ENCODE measurements around the gene PPP4R4. TPM values are rescaled to one million over a fixed set of nuclear protein-coding genes. Genes with fewer than 3 reads are reported as not detected.
A peak's percentile ranks its signal among the peaks of the same experiment; 100 is the strongest.
"Not testable (repeated sequence)": the region's sequence is repeated elsewhere in the genome, so short reads cannot be mapped to it uniquely, and the experiment has no call there.

PPP4R4 gene
- total and polyA plus RNA-seq, 8 donors: 0.43 to 3.7 (median 0.62) TPM

- intact Hi-C loops (cut with DNase I): no loop called here
Measured at GRCh38 chr14:94144765-94145164, 29.4 kb upstream of the PPP4R4 start.

GRCh38 chr14:94145902-94146527, 28.1 kb upstream of the PPP4R4 start:
- no peaks in the 10 kb centered on the region for H3K9me3 ChIP-seq
- no peak overlapping the region for H3K27ac ChIP-seq
- H3K27me3 ChIP-seq: no peaks in the 10 kb centered on the region
- ATAC-seq (no peak), DNase-seq (no peak)
- no peak overlapping the region for H3K4me3 ChIP-seq
- no peaks in the 10 kb centered on the region for H3K36me3 ChIP-seq
- H3K4me1 ChIP-seq: peaks cover 0 to 7% of the 10 kb centered on the region in 2 donors
- TF ChIP-seq CTCF (IDR thresholded peaks at IDR 0.05): no peak
- intact Hi-C loops (cut with DNase I): no loop called here

More at GRCh38 chr14:94144765-94145164, 29.4 kb upstream of the PPP4R4 start:
- Histone ChIP-seq H3K4me3 (no peak overlapping the region), H3K27me3 (no peaks in the 10 kb centered on the region), H3K27ac (no peak overlapping the region), H3K36me3 (no peaks in the 10 kb centered on the region), H3K9me3 (no peaks in the 10 kb centered on the region), H3K4me1 (peaks cover 0 to 7% of the 10 kb centered on the region in 2 donors)
- TF ChIP-seq CTCF (IDR thresholded peaks at IDR 0.05): no peak
- ATAC-seq: no peak
- DNase-seq: peak in 1 of 4 donors; percentile 54

- ATAC-seq: no peak
- intact Hi-C loops (cut with DNase I): no loop called here
- Histone ChIP-seq H3K9me3 (no peaks in the 10 kb centered on the region), H3K27me3 (no peaks in the 10 kb centered on the region), H3K27ac (no peak overlapping the region), H3K4me1 (peaks cover 0 to 7% of the 10 kb centered on the region in 2 donors), H3K4me3 (no peak overlapping the region), H3K36me3 (no peaks in the 10 kb centered on the region)
- no peak for TF ChIP-seq CTCF (IDR thresholded peaks at IDR 0.05)
- DNase-seq: no peak
Measured at GRCh38 chr14:94152676-94153075, 21.4 kb upstream of the PPP4R4 start.

- no peaks in the 10 kb centered on the region for H3K36me3 ChIP-seq
- DNase-seq: no peak
- no peak overlapping the region for H3K27ac ChIP-seq
- peaks cover 0 to 7% of the 10 kb centered on the region in 2 donors for H3K4me1 ChIP-seq
- intact Hi-C loops (cut with DNase I): no loop called here
- H3K27me3 ChIP-seq: peaks cover 0 to 3% of the 10 kb centered on the region in 2 donors
- H3K9me3 ChIP-seq: no peaks in the 10 kb centered on the region
- no peak for TF ChIP-seq CTCF (IDR thresholded peaks at IDR 0.05)
- ATAC-seq: no peak
- H3K4me3 ChIP-seq: no peak overlapping the region
Measured at GRCh38 chr14:94153750-94154342, 20.3 kb upstream of the PPP4R4 start.

GRCh38 chr14:94156143-94156542, 18.0 kb upstream of the PPP4R4 start:
- not testable (repeated sequence) for ATAC-seq

More at GRCh38 chr14:94156143-94156542, 18.0 kb upstream of the PPP4R4 start:
- H3K9me3 ChIP-seq; H3K4me1 ChIP-seq; H3K36me3 ChIP-seq; H3K27me3 ChIP-seq; DNase-seq; H3K4me3 ChIP-seq; intact Hi-C loops (cut with DNase I); H3K27ac ChIP-seq: not testable (repeated sequence)
